Measurements from ENCODE around the gene PTPRN2.

GRCh38 chr7:158366346-158366745 is 221.3 kb downstream of the PTPRN2 start:
- TF ChIP-seq, protein P1, sequence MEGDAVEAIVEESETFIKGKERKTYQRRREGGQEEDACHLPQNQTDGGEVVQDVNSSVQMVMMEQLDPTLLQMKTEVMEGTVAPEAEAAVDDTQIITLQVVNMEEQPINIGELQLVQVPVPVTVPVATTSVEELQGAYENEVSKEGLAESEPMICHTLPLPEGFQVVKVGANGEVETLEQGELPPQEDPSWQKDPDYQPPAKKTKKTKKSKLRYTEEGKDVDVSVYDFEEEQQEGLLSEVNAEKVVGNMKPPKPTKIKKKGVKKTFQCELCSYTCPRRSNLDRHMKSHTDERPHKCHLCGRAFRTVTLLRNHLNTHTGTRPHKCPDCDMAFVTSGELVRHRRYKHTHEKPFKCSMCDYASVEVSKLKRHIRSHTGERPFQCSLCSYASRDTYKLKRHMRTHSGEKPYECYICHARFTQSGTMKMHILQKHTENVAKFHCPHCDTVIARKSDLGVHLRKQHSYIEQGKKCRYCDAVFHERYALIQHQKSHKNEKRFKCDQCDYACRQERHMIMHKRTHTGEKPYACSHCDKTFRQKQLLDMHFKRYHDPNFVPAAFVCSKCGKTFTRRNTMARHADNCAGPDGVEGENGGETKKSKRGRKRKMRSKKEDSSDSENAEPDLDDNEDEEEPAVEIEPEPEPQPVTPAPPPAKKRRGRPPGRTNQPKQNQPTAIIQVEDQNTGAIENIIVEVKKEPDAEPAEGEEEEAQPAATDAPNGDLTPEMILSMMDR (IDR thresholded peaks at IDR 0.05): no peak
- no peak for TF ChIP-seq ZFX (IDR thresholded peaks at IDR 0.05; ENCODE audit: borderline replicate concordance)
